Measurements from ENCODE around the gene C19orf25. TPM values are rescaled to one million over a fixed set of nuclear protein-coding genes. Genes with fewer than 3 reads are reported as not detected.

The C19orf25 gene
- total and polyA plus RNA-seq, 9 of the 15 experiments (the other 6 are each of a cell fraction or from before 2014, with no cell fraction given): 0.79 to 96.0 (median 36.1) TPM

DNA sequence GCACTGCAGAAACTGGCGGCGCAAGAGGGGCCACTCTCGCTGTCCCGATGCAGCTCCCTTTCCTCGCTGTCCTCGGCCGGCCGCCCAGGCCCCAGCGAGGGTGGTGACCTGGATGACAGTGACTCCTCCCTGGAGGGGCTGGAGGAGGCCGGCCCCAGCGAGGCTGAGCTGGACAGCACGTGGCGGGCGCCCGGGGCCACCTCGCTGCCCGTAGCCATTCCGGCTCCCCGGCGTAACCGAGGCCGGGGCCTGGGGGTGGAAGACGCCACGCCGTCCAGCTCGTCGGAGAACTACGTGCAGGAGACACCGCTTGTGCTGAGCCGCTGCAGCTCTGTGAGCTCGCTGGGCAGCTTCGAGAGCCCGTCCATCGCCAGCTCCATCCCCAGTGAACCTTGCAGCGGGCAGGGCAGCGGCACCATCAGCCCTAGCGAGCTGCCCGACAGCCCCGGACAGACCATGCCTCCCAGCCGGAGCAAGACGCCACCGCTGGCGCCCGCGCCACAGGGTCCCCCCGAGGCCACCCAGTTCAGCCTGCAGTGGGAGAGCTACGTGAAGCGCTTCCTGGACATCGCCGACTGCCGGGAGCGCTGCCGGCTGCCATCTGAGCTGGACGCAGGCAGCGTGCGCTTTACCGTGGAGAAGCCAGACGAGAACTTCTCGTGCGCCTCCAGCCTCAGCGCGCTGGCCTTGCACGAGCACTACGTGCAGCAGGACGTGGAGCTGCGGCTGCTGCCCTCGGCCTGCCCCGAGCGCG lies 12.4 kb downstream of the C19orf25 start:
- no peak overlapping the region for H3K4me2 ChIP-seq (ENCODE audit: insufficient read depth, low read length)
- peaks cover 6 to 56% of the 10 kb centered on the region in 2 experiments; a peak in 4 of 5 replicates for H3K4me1 ChIP-seq (replicated peaks in 1 of 2; ENCODE audit: control insufficient read depth in 2 of 2, insufficient read depth in 2 of 2, low read length in 2 of 2)
- ATAC-seq (no peak), FAIRE-seq (no peak), DNase-seq (ENCODE audit: extremely low read depth in 1 of 4, low spot score in 3 of 4) (no peak)
- H3K27ac ChIP-seq (ENCODE audit: extremely low read depth, low read depth, low read length): no peak overlapping the region
- BruUV-seq (replicated peaks): no TSS peak
- no peak overlapping the region for H2AFZ ChIP-seq (ENCODE audit: low read depth, low read length)
- no peaks in the 10 kb centered on the region for H3K9me1 ChIP-seq (ENCODE audit: control insufficient read depth, insufficient read depth, low read length)
- no peak overlapping the region for H3K4me3 ChIP-seq
- peaks cover 8% of the 10 kb centered on the region for H4K20me1 ChIP-seq (replicated peaks; ENCODE audit: control insufficient read depth, insufficient read depth, low read length)
- POLR2A ChIA-PET: interaction anchor here (0.6 to 1.2 kb wide), 4 partner anchors 11 to 800 kb away, joined by 3 to 8 read pairs (median 4); no protein-coding TSS in a partner anchor
- H3K9ac ChIP-seq (ENCODE audit: insufficient read depth in 1 of 2, low read depth in 2 of 2, low read length in 2 of 2): no peak overlapping the region; a peak in 1 of 4 replicates
- no peaks in the 10 kb centered on the region for H3K27me3 ChIP-seq (ENCODE audit: control insufficient read depth in 2 of 2, insufficient read depth in 2 of 2, low read length in 2 of 2)
- TF ChIP-seq HNRNPL (IDR thresholded peaks at IDR 0.05; ENCODE audit: low read depth, low read length): 0 out of 2 replicates have a peak, but pooled peaks have one; percentile 15
- no peak for TF ChIP-seq TCF7 (IDR thresholded peaks at IDR 0.05; ENCODE audit: borderline replicate concordance)
- TF ChIP-seq POLR2G (IDR thresholded peaks at IDR 0.05; ENCODE audit: low read depth, low read length): peak; percentile 22; the same call in 1 of the 2 replicates
- 98% methylated on average over 39 of the region's 70 CpGs for WGBS (ENCODE audit: insufficient coverage, low coverage, missing lambda C conversion rate)
- no peaks in the 10 kb centered on the region for H3K36me3 ChIP-seq (ENCODE audit: control insufficient read depth, insufficient read depth, low read length)
- intact Hi-C loops (cut with micrococcal nuclease) (no loop called here), in situ Hi-C loops (cut with MboI) (no loop called here)
- H3K79me2 ChIP-seq (ENCODE audit: control insufficient read depth, insufficient read depth, low read length): peaks cover 13% of the 10 kb centered on the region; the same call in 2 of the 3 replicates
- CTCF ChIA-PET (ENCODE audit: low intra/inter-chr PET ratio): no interaction called here
- H3K9me3 ChIP-seq (replicated peaks; ENCODE audit: control insufficient read depth, insufficient read depth, low read depth, low read length): no peaks in the 10 kb centered on the region

DNA sequence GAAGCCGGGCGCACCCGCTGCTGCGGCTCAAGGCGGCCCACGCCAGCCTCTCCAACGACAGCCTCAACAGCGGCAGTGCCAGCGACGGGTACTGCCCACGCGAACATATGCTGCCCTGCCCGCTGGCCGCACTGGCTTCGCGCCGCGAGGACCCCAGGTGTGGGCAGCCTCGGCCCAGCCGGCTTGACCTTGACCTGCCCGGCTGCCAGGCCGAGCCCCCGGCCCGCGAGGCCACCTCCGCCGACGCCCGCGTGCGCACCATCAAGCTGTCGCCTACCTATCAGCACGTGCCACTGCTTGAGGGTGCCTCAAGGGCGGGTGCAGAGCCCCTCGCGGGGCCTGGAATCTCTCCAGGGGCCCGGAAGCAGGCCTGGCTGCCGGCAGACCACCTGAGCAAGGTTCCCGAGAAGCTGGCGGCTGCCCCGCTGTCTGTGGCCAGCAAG lies 13.0 kb downstream of the C19orf25 start:
- ATAC-seq: no peak
- Histone ChIP-seq H3K9me3 (replicated peaks; ENCODE audit: control insufficient read depth, insufficient read depth, low read depth, low read length) (no peaks in the 10 kb centered on the region), H2AFZ (ENCODE audit: low read depth, low read length) (no peak overlapping the region), H3K36me3 (ENCODE audit: control insufficient read depth, insufficient read depth, low read length) (no peaks in the 10 kb centered on the region; the same call in 2 of the 3 replicates), H3K79me2 (ENCODE audit: control insufficient read depth, insufficient read depth, low read length) (peaks cover 8% of the 10 kb centered on the region; the same call in 2 of the 3 replicates), H3K9me1 (ENCODE audit: control insufficient read depth, insufficient read depth, low read length) (no peaks in the 10 kb centered on the region), H3K4me3 (no peak overlapping the region), H4K20me1 (replicated peaks; ENCODE audit: control insufficient read depth, insufficient read depth, low read length) (peaks cover 3% of the 10 kb centered on the region), H3K4me2 (ENCODE audit: insufficient read depth, low read length) (no peak overlapping the region), H3K4me1 (replicated peaks in 1 of 2; ENCODE audit: control insufficient read depth in 2 of 2, insufficient read depth in 2 of 2, low read length in 2 of 2) (peaks cover under 1 to 54% of the 10 kb centered on the region in 2 experiments; a peak in 3 of 5 replicates), H3K27me3 (ENCODE audit: control insufficient read depth in 2 of 2, insufficient read depth in 2 of 2, low read length in 2 of 2) (no peaks in the 10 kb centered on the region), H3K27ac (ENCODE audit: extremely low read depth, low read depth, low read length) (no peak overlapping the region), H3K9ac (ENCODE audit: insufficient read depth in 1 of 2, low read depth in 2 of 2, low read length in 2 of 2) (no peak overlapping the region)
- intact Hi-C loops (cut with micrococcal nuclease) (no loop called here), in situ Hi-C loops (cut with MboI) (no loop called here)
- no peak for FAIRE-seq
- BruUV-seq (replicated peaks): no TSS peak
- ChIA-PET CTCF (ENCODE audit: low intra/inter-chr PET ratio) (no interaction called here), POLR2A (interaction anchor here (0.6 to 1.6 kb wide), 4 partner anchors 10 to 799 kb away, joined by 3 to 8 read pairs (median 5); no protein-coding TSS in a partner anchor)
- no peak for DNase-seq (ENCODE audit: extremely low read depth in 1 of 4, low spot score in 3 of 4)
- 95% methylated on average over 23 of the region's 41 CpGs for WGBS (ENCODE audit: insufficient coverage, low coverage, missing lambda C conversion rate)
- TF ChIP-seq, protein P1, sequence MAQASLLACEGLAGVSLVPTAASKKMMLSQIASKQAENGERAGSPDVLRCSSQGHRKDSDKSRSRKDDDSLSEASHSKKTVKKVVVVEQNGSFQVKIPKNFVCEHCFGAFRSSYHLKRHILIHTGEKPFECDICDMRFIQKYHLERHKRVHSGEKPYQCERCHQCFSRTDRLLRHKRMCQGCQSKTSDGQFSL (CRISPR knock-in tag; IDR thresholded peaks at IDR 0.05): no peak
- TF ChIP-seq, protein P1 (tag; IDR thresholded peaks at IDR 0.05): no peak
- TF ChIP-seq HMGN3 (IDR thresholded peaks at IDR 0.05; ENCODE audit: borderline replicate concordance, extremely low read depth, insufficient read length, low read depth, low read length) (no peak), HNRNPL (IDR thresholded peaks at IDR 0.05; ENCODE audit: low read depth, low read length) (peak; percentile 89), DPF2 (IDR thresholded peaks at IDR 0.05) (no peak), ZNF384 (IDR thresholded peaks at IDR 0.05; ENCODE audit: low read depth, low read length) (no peak), NR2F6 (CRISPR knock-in tag; IDR thresholded peaks at IDR 0.05) (no peak), SMAD1 (IDR thresholded peaks at IDR 0.05; ENCODE audit: low read depth, low read length, partially characterized antibody) (no peak)
- TF ChIP-seq, protein P2, sequence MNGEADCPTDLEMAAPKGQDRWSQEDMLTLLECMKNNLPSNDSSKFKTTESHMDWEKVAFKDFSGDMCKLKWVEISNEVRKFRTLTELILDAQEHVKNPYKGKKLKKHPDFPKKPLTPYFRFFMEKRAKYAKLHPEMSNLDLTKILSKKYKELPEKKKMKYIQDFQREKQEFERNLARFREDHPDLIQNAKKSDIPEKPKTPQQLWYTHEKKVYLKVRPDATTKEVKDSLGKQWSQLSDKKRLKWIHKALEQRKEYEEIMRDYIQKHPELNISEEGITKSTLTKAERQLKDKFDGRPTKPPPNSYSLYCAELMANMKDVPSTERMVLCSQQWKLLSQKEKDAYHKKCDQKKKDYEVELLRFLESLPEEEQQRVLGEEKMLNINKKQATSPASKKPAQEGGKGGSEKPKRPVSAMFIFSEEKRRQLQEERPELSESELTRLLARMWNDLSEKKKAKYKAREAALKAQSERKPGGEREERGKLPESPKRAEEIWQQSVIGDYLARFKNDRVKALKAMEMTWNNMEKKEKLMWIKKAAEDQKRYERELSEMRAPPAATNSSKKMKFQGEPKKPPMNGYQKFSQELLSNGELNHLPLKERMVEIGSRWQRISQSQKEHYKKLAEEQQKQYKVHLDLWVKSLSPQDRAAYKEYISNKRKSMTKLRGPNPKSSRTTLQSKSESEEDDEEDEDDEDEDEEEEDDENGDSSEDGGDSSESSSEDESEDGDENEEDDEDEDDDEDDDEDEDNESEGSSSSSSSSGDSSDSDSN (IDR thresholded peaks at IDR 0.05; ENCODE audit: borderline replicate concordance in 1 of 2, low read depth in 2 of 2, low read length in 2 of 2): no peak

All from K562 (cell line).